ENCODE data around the gene TSEN54.
A peak's percentile ranks its signal among the peaks of the same experiment; 100 is the strongest.

The TSEN54 gene

GRCh38 chr17:75557075-75557851, 40.9 kb downstream of the TSEN54 start:
- peak; percentile 15 for DNase-seq (ENCODE audit: low read depth, low spot score)
- H3K4me3 ChIP-seq (ENCODE audit: low read depth, low read length), result no peak overlapping the region
- no peak for TF ChIP-seq CTCF (IDR thresholded peaks at IDR 0.05; ENCODE audit: low read depth, low read length)
- in situ Hi-C loops (cut with HindIII; ENCODE audit: low sequenced_read_pairs), result no loop called here

DNA sequence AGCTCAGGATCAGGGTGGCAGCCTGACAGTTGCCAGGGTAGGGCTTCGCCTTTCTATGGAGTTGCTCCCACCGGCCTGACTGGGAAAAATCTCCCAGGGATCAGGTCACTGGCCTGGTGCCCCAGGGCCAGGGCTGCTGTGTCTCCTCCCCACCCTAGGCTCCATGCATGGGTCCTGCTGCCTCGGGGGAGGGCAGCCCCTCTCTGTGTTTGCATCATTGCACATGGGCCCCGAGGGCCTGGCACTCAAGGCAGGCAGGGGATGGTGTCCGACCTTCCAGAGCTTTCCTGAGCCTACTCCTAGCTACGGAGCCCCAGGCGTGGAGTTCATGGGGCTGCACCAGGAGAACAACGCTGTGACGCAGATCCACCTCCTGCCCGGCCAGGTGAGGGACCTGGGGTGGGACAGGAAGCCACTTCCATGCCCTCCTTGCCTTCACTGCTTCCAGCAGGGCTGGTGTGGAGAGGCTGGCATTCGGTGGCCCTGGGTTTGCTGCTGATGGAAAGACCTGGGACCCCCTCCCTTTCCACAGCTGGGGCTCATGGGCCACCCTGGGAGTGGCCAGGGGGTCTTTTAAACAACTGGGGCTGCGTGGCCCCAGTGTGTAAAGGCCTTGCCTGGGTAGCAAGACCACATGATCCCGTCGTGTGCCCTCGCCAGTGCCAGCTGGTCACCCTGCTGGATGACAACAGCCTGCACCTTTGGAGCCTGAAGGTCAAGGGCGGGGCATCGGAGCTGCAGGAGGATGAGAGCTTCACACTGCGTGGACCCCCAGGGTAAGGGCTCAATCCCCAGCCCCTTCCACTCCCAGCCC, 41.7 kb downstream of the TSEN54 start:
- in situ Hi-C loops (cut with HindIII; ENCODE audit: low sequenced_read_pairs), result no loop called here
- TF ChIP-seq CTCF (IDR thresholded peaks at IDR 0.05; ENCODE audit: low read depth, low read length), result no peak
- no peak for DNase-seq (ENCODE audit: low read depth, low spot score)
- H3K4me3 ChIP-seq (ENCODE audit: low read depth, low read length), result no peak overlapping the region

- H3K4me3 ChIP-seq (ENCODE audit: low read depth, low read length), result no peak overlapping the region
- in situ Hi-C loops (cut with HindIII; ENCODE audit: low sequenced_read_pairs), result no loop called here
- no peak for DNase-seq (ENCODE audit: low read depth, low spot score)
- no peak for TF ChIP-seq CTCF (IDR thresholded peaks at IDR 0.05; ENCODE audit: low read depth, low read length)
Measured at GRCh38 chr17:75558666-75559530, 42.6 kb downstream of the TSEN54 start.

DNA sequence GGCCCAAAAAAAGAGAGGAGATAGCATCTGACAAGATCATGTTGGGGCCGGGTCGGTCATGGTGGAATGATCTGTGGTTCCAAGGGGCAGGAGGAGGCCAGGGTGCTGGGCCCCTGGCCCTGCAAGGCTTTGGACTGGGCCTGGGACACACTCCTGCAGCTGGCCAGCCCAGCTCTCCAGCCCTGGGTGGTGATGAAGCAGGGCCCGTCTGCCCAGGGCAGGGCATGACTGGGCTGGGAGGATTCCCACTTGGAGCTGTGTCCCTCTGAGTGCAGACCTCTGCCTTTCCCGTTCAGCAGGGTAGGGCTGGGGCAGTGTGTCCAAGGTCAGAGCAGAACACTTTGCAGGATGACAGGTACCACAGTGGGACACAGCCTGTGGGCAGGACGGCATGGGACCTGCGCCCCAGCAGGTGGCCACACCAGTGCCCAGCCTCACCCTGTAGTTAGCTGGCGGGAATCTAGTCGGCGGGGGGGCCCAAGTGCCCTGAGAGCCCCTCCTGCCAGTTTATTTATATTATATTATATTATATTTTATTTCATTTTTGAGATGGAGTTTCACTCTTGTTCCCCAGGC, 43.7 kb downstream of the TSEN54 start:
- TF ChIP-seq CTCF (IDR thresholded peaks at IDR 0.05; ENCODE audit: low read depth, low read length), result no peak
- DNase-seq (ENCODE audit: low read depth, low spot score), result no peak
- no peak overlapping the region for H3K4me3 ChIP-seq (ENCODE audit: low read depth, low read length)
- in situ Hi-C loops (cut with HindIII; ENCODE audit: low sequenced_read_pairs), result no loop called here

- no peak for TF ChIP-seq CTCF (IDR thresholded peaks at IDR 0.05; ENCODE audit: low read depth, low read length)
- no peak overlapping the region for H3K4me3 ChIP-seq (ENCODE audit: low read depth, low read length)
- peak; percentile 4 for DNase-seq (ENCODE audit: low read depth, low spot score)
- in situ Hi-C loops (cut with HindIII; ENCODE audit: low sequenced_read_pairs), result no loop called here
Measured at GRCh38 chr17:75561927-75562603, 45.7 kb downstream of the TSEN54 start.

All from astrocyte of the spinal cord (primary cell).